Lower leg skin (tissue), 3 donors: ENCODE measurements around the gene NACC2.

Experiments used
- CTCF ChIP-seq, 3 donors: fragments of 450-650 bp; IDR thresholded peaks; one replicate each; pipeline ENCODE4 v1.5.1; 2016; ENCODE audit warnings: antibody characterized with exemption in 3 of 3, mild to moderate bottlenecking in 3 of 3, moderate library complexity in 2 of 3
- POLR2A ChIP-seq, 2 donors: fragments of 450-650 bp; IDR thresholded peaks; one replicate each; pipeline ENCODE4 v1.6.1; 2016 to 2017; ENCODE audit warnings: antibody characterized with exemption in 2 of 2, mild to moderate bottlenecking in 1 of 2, moderate library complexity in 1 of 2

- TF ChIP-seq CTCF (IDR thresholded peaks at IDR 0.05) (no peak), POLR2A (IDR thresholded peaks at IDR 0.05) (no peak)
Observed at GRCh38 chr9:136024286-136024685, 70.8 kb downstream of the NACC2 start.
